K562 (cell line): ENCODE results near the gene TOR1A. TPM values are rescaled to one million over a fixed set of nuclear protein-coding genes. Genes with fewer than 3 reads are reported as not detected.
A peak's percentile ranks its signal among the peaks of the same experiment; 100 is the strongest.

Source experiments
- BMI1 ChIP-seq: fragments of 150-350 bp; IDR thresholded peaks from 2 replicates; pipeline ENCODE4 v1.6.1; 2014; ENCODE audit warnings: low read length
- CXXC5 ChIP-seq: fragments of 250-450 bp; sonication (Bioruptor Pico); IDR thresholded peaks from 2 replicates; pipeline ENCODE4 v1.8.0; 2022; ENCODE audit warnings: inconsistent platforms, mild to moderate bottlenecking, moderate library complexity
- DMBX1 ChIP-seq: fragments of 250-450 bp; sonication (Bioruptor Pico); IDR thresholded peaks from 2 replicates; pipeline ENCODE4 v1.8.0; 2022; ENCODE audit warnings: inconsistent platforms, mild to moderate bottlenecking, moderate library complexity, borderline replicate concordance
- GABPB1 ChIP-seq: sonication (generic); formaldehyde crosslinking; IDR thresholded peaks from 2 replicates; pipeline ENCODE4 v1.8.0; 2022; ENCODE audit warnings: mild to moderate bottlenecking, missing genetic modification reagents
- GTF2E2 ChIP-seq: fragments of 200-800 bp; sonication (Bioruptor generic); IDR thresholded peaks from 2 replicates; pipeline ENCODE4 v1.6.1; 2016; ENCODE audit warnings: missing genetic modification characterization, missing compliant biosample characterization
- HDAC8 ChIP-seq: fragments of 450-650 bp; IDR thresholded peaks from 2 replicates; pipeline ENCODE4 v1.6.1; 2016; ENCODE audit warnings: mild to moderate bottlenecking, missing genetic modification characterization, moderate library complexity, missing compliant biosample characterization
- LCOR ChIP-seq: sonication (generic); formaldehyde crosslinking; IDR thresholded peaks from 2 replicates; pipeline ENCODE4 v1.8.0; 2022; ENCODE audit warnings: mild to moderate bottlenecking, missing genetic modification reagents
- NFE2L1 ChIP-seq: fragments of 450-650 bp; IDR thresholded peaks from 2 replicates; pipeline ENCODE4 v1.6.1; 2016; ENCODE audit warnings: missing genetic modification characterization, low read depth, mild to moderate bottlenecking, missing compliant biosample characterization, moderate library complexity, borderline replicate concordance
- NFIC ChIP-seq: fragments of 450-650 bp; IDR thresholded peaks from 2 replicates; pipeline ENCODE4 v1.6.1; 2017; ENCODE audit warnings: mild to moderate bottlenecking, inconsistent platforms
- NFIX ChIP-seq: fragments of 250-450 bp; sonication (Bioruptor Pico); IDR thresholded peaks from 2 replicates; pipeline ENCODE4 v1.4.0; 2020; ENCODE audit warnings: low read depth, mild to moderate bottlenecking, moderate library complexity
- NFXL1 ChIP-seq: fragments of 450-650 bp; formaldehyde crosslinking; IDR thresholded peaks from 2 replicates; pipeline ENCODE4 v1.4.0; 2021; ENCODE audit warnings: mild to moderate bottlenecking
- NR1H2 ChIP-seq: sonication (generic); formaldehyde crosslinking; IDR thresholded peaks from 2 replicates; pipeline ENCODE4 v1.4.0; 2020; ENCODE audit warnings: mild to moderate bottlenecking, missing genetic modification reagents
- POLR3G ChIP-seq: IDR thresholded peaks from 2 replicates; pipeline ENCODE4 v1.6.1; 2011; ENCODE audit not compliant: insufficient read length, insufficient replicate concordance; ENCODE audit errors: extremely low read depth
- SLC30A9 ChIP-seq: fragments of 250-450 bp; sonication (Bioruptor Pico); IDR thresholded peaks from 2 replicates; pipeline ENCODE4 v1.8.0; 2022; ENCODE audit warnings: mild to moderate bottlenecking, moderate library complexity
- SNRNP70 ChIP-seq: fragments of 200-400 bp; formaldehyde crosslinking; optimal IDR thresholded peaks from 2 replicates; pipeline ENCODE3; 2017; ENCODE audit warnings: low read depth, low read length
- SRSF9 ChIP-seq: fragments of 200-400 bp; formaldehyde crosslinking; IDR thresholded peaks from 2 replicates; pipeline ENCODE4 v1.6.1; 2017; ENCODE audit warnings: low read depth, low read length, borderline replicate concordance
- TCF3 ChIP-seq: sonication (generic); formaldehyde crosslinking; IDR thresholded peaks from 2 replicates; pipeline ENCODE4 v1.4.0; 2020; ENCODE audit warnings: mild to moderate bottlenecking, missing genetic modification reagents
- TCF7 ChIP-seq: sonication (generic); IDR thresholded peaks from 2 replicates; pipeline ENCODE4 v1.6.1; 2016; ENCODE audit warnings: antibody characterized with exemption, borderline replicate concordance
- ZFP30 ChIP-seq: fragments of 250-450 bp; sonication (Bioruptor Pico); IDR thresholded peaks from 2 replicates; pipeline ENCODE4 v1.8.0; 2022; ENCODE audit warnings: moderate library complexity, mild to moderate bottlenecking, inconsistent platforms, borderline replicate concordance
- ZKSCAN1 ChIP-seq: fragments of 150-350 bp; IDR thresholded peaks from 2 replicates; pipeline ENCODE4 v1.6.1; 2016; ENCODE audit warnings: low read depth, low read length
- ZNF217 ChIP-seq: sonication (generic); formaldehyde crosslinking; IDR thresholded peaks from 2 replicates; pipeline ENCODE4 v1.8.0; 2022; ENCODE audit warnings: mild to moderate bottlenecking, missing genetic modification reagents
- ZNF324 ChIP-seq: fragments of 250-450 bp; sonication (Bioruptor Pico); IDR thresholded peaks from 2 replicates; pipeline ENCODE4 v1.4.0; 2020; ENCODE audit warnings: mild to moderate bottlenecking
- ZNF583 ChIP-seq: fragments of 250-450 bp; sonication (Bioruptor Pico); IDR thresholded peaks from 2 replicates; pipeline ENCODE4 v1.4.0; 2020
- ZNF589 ChIP-seq: fragments of 200-800 bp; sonication (Bioruptor generic); IDR thresholded peaks from 2 replicates; pipeline ENCODE4 v1.6.1; 2016; ENCODE audit warnings: low read depth, missing genetic modification characterization, missing compliant biosample characterization
- ZNF79 ChIP-seq: fragments of 250-450 bp; sonication (Bioruptor Pico); IDR thresholded peaks from 2 replicates; pipeline ENCODE4 v1.4.0; 2020; ENCODE audit warnings: low read depth, mild to moderate bottlenecking, moderate library complexity
- polyA plus RNA-seq, 8 experiments: library from polyadenylated mRNA; depleted of rRNA in 4 of 8; stranded (reverse) in 5 of 8; unstranded in 3 of 8; fragments of >200 nt; fragmentation: Nextera tagmentation in 2 of 8; fragmentation: Illumina TruSeq in 1 of 8; extraction: Ambion mirVana in 2 of 8; extraction: Trizol in 1 of 8; gene quantifications; 2 replicates each; pipeline versions ENCODE4 v1.2.1 to v1.2.3, GENCODE V29; 2011 to 2014; ENCODE audit warnings: inconsistent platforms in 1 of 8, missing spikeins in 1 of 8
- total RNA-seq, 7 experiments: library from RNA; depleted of rRNA in 6 of 7; stranded (reverse); fragments of >200 nt in 6 of 7; fragmentation: Illumina TruSeq in 2 of 7; extraction: Trizol in 2 of 7; gene quantifications; 2 replicates each; pipeline versions ENCODE4 v1.2.1 to v1.2.3, GENCODE V29; 2011 to 2021; ENCODE audit warnings: low replicate concordance in 1 of 7
- TF ChIP-seq, protein P1 (sequence below): fragments of 250-450 bp; sonication (Bioruptor Pico); IDR thresholded peaks from 2 replicates; pipeline ENCODE4 v1.8.0; 2022; ENCODE audit warnings: moderate library complexity, mild to moderate bottlenecking, inconsistent platforms
- TF ChIP-seq, protein P2 (sequence below): sonication (generic); formaldehyde crosslinking; IDR thresholded peaks from 2 replicates; pipeline ENCODE4 v1.9.0; 2022; ENCODE audit warnings: mild to moderate bottlenecking, missing genetic modification reagents
- TF ChIP-seq, protein P3 (sequence below), 2 experiments: fragments of 200-800 bp in 1 of 2; sonication (Bioruptor generic) in 1 of 2; sonication (generic) in 1 of 2; formaldehyde crosslinking in 1 of 2; IDR thresholded peaks in 1 of 2; conservative IDR thresholded peaks in 1 of 2; 2 replicates each; pipeline versions ENCODE4 v1.5.0 to v1.6.1; 2016 to 2020; ENCODE audit warnings: missing compliant biosample characterization in 1 of 2, missing genetic modification characterization in 1 of 2, missing genetic modification reagents in 1 of 2

Gene TOR1A
- total and polyA plus RNA-seq, 9 of the 15 experiments (the other 6 are each of a cell fraction or from before 2014, with no cell fraction given) = 4.5 to 85.8 (median 51.3) TPM

DNA sequence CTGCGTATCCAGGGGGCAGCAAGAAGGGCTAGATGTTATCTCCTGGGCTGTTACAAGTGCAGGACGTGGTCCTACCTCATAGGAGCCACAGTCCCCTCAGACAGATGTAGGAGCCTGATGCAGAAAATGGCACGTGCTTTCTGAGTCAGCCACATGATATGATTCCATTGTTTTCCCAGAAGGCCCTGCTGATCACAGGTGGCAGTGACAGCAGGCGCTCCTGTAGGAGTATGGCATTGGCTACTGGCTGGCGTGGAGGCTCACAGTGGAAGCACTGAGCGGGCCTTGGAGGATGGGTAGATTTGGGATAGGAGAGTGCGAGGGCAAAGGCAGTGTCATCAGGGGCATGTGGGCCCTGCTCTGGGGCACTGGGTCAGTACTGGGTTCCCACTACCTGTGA is 33.3 kb upstream of the TOR1A start (continued):
- TF ChIP-seq, protein P1, sequence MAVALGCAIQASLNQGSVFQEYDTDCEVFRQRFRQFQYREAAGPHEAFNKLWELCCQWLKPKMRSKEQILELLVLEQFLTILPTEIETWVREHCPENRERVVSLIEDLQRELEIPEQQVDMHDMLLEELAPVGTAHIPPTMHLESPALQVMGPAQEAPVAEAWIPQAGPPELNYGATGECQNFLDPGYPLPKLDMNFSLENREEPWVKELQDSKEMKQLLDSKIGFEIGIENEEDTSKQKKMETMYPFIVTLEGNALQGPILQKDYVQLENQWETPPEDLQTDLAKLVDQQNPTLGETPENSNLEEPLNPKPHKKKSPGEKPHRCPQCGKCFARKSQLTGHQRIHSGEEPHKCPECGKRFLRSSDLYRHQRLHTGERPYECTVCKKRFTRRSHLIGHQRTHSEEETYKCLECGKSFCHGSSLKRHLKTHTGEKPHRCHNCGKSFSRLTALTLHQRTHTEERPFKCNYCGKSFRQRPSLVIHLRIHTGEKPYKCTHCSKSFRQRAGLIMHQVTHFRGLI = 0 out of 2 replicates have a peak, but pooled peaks have one; percentile 6
- TF ChIP-seq TCF3 (no peak), ZNF217 (CRISPR knock-in tag) (no peak), SRSF9 (no peak), LCOR (CRISPR knock-in tag) (no peak), NFIX (CRISPR knock-in tag) (no peak), ZKSCAN1 (no peak), HDAC8 (tag) (no peak), SNRNP70 (no peak), ZNF324 (no peak), ZNF583 (CRISPR knock-in tag) (peak; percentile 75; the same call in 1 of the 2 replicates), NFE2L1 (tag) (no peak), CXXC5 (peak; percentile 75), SLC30A9 (no peak), ZNF79 (no peak), GABPB1 (CRISPR knock-in tag) (no peak), ZNF589 (CRISPR knock-in tag) (peak; percentile 84), ZFP30 (CRISPR knock-in tag) (no peak), GTF2E2 (tag) (no peak), NR1H2 (CRISPR knock-in tag) (no peak), TCF7 (no peak), BMI1 (no peak), NFIC (no peak), POLR3G (no peak), DMBX1 (CRISPR knock-in tag) (peak; percentile 88), NFXL1 (CRISPR knock-in tag) (no peak)
- TF ChIP-seq, protein P2, sequence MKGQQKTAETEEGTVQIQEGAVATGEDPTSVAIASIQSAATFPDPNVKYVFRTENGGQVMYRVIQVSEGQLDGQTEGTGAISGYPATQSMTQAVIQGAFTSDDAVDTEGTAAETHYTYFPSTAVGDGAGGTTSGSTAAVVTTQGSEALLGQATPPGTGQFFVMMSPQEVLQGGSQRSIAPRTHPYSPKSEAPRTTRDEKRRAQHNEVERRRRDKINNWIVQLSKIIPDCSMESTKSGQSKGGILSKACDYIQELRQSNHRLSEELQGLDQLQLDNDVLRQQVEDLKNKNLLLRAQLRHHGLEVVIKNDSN (CRISPR knock-in tag) = peak; percentile 58; the same call in 1 of the 2 replicates
- TF ChIP-seq, protein P3, sequence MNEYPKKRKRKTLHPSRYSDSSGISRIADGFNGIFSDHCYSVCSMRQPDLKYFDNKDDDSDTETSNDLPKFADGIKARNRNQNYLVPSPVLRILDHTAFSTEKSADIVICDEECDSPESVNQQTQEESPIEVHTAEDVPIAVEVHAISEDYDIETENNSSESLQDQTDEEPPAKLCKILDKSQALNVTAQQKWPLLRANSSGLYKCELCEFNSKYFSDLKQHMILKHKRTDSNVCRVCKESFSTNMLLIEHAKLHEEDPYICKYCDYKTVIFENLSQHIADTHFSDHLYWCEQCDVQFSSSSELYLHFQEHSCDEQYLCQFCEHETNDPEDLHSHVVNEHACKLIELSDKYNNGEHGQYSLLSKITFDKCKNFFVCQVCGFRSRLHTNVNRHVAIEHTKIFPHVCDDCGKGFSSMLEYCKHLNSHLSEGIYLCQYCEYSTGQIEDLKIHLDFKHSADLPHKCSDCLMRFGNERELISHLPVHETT (CRISPR knock-in tag; conservative IDR thresholded peaks at IDR 0.05 in 1 of 2, IDR thresholded peaks at IDR 0.05 in 1 of 2) = no peak
